GM12801 (cell line): ENCODE results near the gene BRSK1.

Source experiments
- CTCF ChIP-seq: IDR thresholded peaks from one replicate; pipeline ENCODE4 v1.5.1; 2011; ENCODE audit warnings: control low read depth; ENCODE audit not compliant: insufficient read length; ENCODE audit errors: extremely low read depth

BRSK1 gene

GRCh38 chr19:55244004-55244680, 39.7 kb upstream of the BRSK1 start:
- no peak for TF ChIP-seq CTCF

- TF ChIP-seq CTCF, result no peak
Measured at GRCh38 chr19:55245236-55245904, 38.4 kb upstream of the BRSK1 start.

- TF ChIP-seq CTCF, result no peak
Measured at GRCh38 chr19:55246462-55247451, 37.0 kb upstream of the BRSK1 start.

GRCh38 chr19:55247621-55248099, 36.1 kb upstream of the BRSK1 start:
- no peak for TF ChIP-seq CTCF

GRCh38 chr19:55248166-55248675, 35.6 kb upstream of the BRSK1 start:
- TF ChIP-seq CTCF, result no peak

GRCh38 chr19:55248704-55249103, 35.1 kb upstream of the BRSK1 start:
- no peak for TF ChIP-seq CTCF

- TF ChIP-seq CTCF, result no peak
Measured at GRCh38 chr19:55249841-55250240, 34.0 kb upstream of the BRSK1 start.
